ENCODE results near the gene WDR76.

WDR76 gene

GRCh38 chr15:43793647-43794046, 33.2 kb upstream of the WDR76 start:
- peak overlapping the region; percentile 99 for H3K9ac ChIP-seq (ENCODE audit: low read length)
- H3F3A ChIP-seq (ENCODE audit: insufficient read depth, low read length): peaks cover 17% of the 10 kb centered on the region
- H3K4me1 ChIP-seq (ENCODE audit: insufficient read depth, low read length, severe bottlenecking): peaks cover 79% of the 10 kb centered on the region
- H3K9me2 ChIP-seq (ENCODE audit: low read depth, low read length): no peaks in the 10 kb centered on the region
- peak overlapping the region; percentile 97 for H3K4me3 ChIP-seq (ENCODE audit: low read depth, low read length, poor library complexity, severe bottlenecking)
- H3K36me3 ChIP-seq (ENCODE audit: insufficient read depth, low read length): peaks cover 47% of the 10 kb centered on the region
- no peaks in the 10 kb centered on the region for H3K9me3 ChIP-seq (ENCODE audit: low read length)
- H2AFZ ChIP-seq (ENCODE audit: low read length): no peak overlapping the region
- peak overlapping the region; percentile 98 for H3K27ac ChIP-seq (ENCODE audit: low read depth, low read length, poor library complexity, severe bottlenecking)
- no peaks in the 10 kb centered on the region for H3K27me3 ChIP-seq (ENCODE audit: insufficient read depth, low read length)
- H4K20me1 ChIP-seq (ENCODE audit: insufficient read depth, low read length): no peaks in the 10 kb centered on the region
- H3K4me2 ChIP-seq (ENCODE audit: low read length): peak overlapping the region; percentile 86
- TF ChIP-seq, protein P1, sequence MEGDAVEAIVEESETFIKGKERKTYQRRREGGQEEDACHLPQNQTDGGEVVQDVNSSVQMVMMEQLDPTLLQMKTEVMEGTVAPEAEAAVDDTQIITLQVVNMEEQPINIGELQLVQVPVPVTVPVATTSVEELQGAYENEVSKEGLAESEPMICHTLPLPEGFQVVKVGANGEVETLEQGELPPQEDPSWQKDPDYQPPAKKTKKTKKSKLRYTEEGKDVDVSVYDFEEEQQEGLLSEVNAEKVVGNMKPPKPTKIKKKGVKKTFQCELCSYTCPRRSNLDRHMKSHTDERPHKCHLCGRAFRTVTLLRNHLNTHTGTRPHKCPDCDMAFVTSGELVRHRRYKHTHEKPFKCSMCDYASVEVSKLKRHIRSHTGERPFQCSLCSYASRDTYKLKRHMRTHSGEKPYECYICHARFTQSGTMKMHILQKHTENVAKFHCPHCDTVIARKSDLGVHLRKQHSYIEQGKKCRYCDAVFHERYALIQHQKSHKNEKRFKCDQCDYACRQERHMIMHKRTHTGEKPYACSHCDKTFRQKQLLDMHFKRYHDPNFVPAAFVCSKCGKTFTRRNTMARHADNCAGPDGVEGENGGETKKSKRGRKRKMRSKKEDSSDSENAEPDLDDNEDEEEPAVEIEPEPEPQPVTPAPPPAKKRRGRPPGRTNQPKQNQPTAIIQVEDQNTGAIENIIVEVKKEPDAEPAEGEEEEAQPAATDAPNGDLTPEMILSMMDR (IDR thresholded peaks at IDR 0.05; ENCODE audit: low read length): no peak
- no peak for TF ChIP-seq EZH2 (IDR thresholded peaks at IDR 0.05; ENCODE audit: borderline replicate concordance, low read length)
- peaks cover 12% of the 10 kb centered on the region; the same call in 1 of the 2 replicates for H3K79me2 ChIP-seq (ENCODE audit: insufficient read depth, low read length)

GRCh38 chr15:43794269-43795037, 32.3 kb upstream of the WDR76 start:
- Histone ChIP-seq H3K4me3 (ENCODE audit: low read depth, low read length, poor library complexity, severe bottlenecking) (peak overlapping the region; percentile 97), H3K27me3 (ENCODE audit: insufficient read depth, low read length) (no peaks in the 10 kb centered on the region), H3K9me3 (ENCODE audit: low read length) (no peaks in the 10 kb centered on the region), H3K4me2 (ENCODE audit: low read length) (peak overlapping the region; percentile 86), H3F3A (ENCODE audit: insufficient read depth, low read length) (peaks cover 17% of the 10 kb centered on the region), H4K20me1 (ENCODE audit: insufficient read depth, low read length) (no peaks in the 10 kb centered on the region), H2AFZ (ENCODE audit: low read length) (no peak overlapping the region), H3K27ac (ENCODE audit: low read depth, low read length, poor library complexity, severe bottlenecking) (peak overlapping the region; percentile 98), H3K9ac (ENCODE audit: low read length) (peak overlapping the region; percentile 99; the same call in 1 of the 2 replicates), H3K4me1 (ENCODE audit: insufficient read depth, low read length, severe bottlenecking) (peaks cover 79% of the 10 kb centered on the region), H3K79me2 (ENCODE audit: insufficient read depth, low read length) (peaks cover 12% of the 10 kb centered on the region; the same call in 1 of the 2 replicates), H3K36me3 (ENCODE audit: insufficient read depth, low read length) (peaks cover 47% of the 10 kb centered on the region), H3K9me2 (ENCODE audit: low read depth, low read length) (no peaks in the 10 kb centered on the region)
- TF ChIP-seq, protein P1 (IDR thresholded peaks at IDR 0.05; ENCODE audit: low read length): no peak
- TF ChIP-seq EZH2 (IDR thresholded peaks at IDR 0.05; ENCODE audit: borderline replicate concordance, low read length): no peak

DNA sequence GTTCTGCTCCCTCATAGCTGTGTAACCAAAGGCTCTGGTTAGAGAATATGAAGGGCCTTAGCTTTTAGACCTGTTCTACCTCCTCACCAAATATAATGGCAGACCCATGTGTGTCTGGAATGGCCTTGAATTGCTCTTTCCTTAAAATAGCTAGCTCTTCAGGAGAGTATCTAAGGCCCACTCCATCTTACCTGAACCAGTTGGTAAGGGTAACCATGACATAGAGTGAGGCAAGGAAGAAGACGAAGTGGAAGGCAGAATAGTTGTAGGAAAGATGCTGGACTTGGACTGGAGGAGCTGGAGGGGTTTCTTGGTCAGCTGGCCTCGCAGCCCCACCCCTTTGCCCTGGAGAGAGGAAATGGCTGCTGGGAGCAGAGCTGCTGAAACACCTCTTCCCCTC, 31.6 kb upstream of the WDR76 start:
- Histone ChIP-seq H3K27me3 (ENCODE audit: insufficient read depth, low read length) (no peaks in the 10 kb centered on the region), H3K9me2 (ENCODE audit: low read depth, low read length) (no peaks in the 10 kb centered on the region), H3K36me3 (ENCODE audit: insufficient read depth, low read length) (peaks cover 47% of the 10 kb centered on the region), H2AFZ (ENCODE audit: low read length) (no peak overlapping the region), H3K9ac (ENCODE audit: low read length) (no peak overlapping the region), H3K27ac (ENCODE audit: low read depth, low read length, poor library complexity, severe bottlenecking) (peak overlapping the region; percentile 98), H3K79me2 (ENCODE audit: insufficient read depth, low read length) (peaks cover 12% of the 10 kb centered on the region; the same call in 1 of the 2 replicates), H3F3A (ENCODE audit: insufficient read depth, low read length) (peaks cover 17% of the 10 kb centered on the region), H4K20me1 (ENCODE audit: insufficient read depth, low read length) (no peaks in the 10 kb centered on the region), H3K4me3 (ENCODE audit: low read depth, low read length, poor library complexity, severe bottlenecking) (no peak overlapping the region), H3K4me2 (ENCODE audit: low read length) (0 out of 2 replicates have a peak overlapping the region, but pooled peaks have one; percentile 5), H3K9me3 (ENCODE audit: low read length) (no peaks in the 10 kb centered on the region), H3K4me1 (ENCODE audit: insufficient read depth, low read length, severe bottlenecking) (peaks cover 79% of the 10 kb centered on the region)
- no peak for TF ChIP-seq EZH2 (IDR thresholded peaks at IDR 0.05; ENCODE audit: borderline replicate concordance, low read length)
